ENCODE results near the gene SCYL2.
A peak's percentile ranks its signal among the peaks of the same experiment; 100 is the strongest.
"Not testable (repeated sequence)": the region's sequence is repeated elsewhere in the genome, so short reads cannot be mapped to it uniquely, and the experiment has no call there.

Gene SCYL2

DNA sequence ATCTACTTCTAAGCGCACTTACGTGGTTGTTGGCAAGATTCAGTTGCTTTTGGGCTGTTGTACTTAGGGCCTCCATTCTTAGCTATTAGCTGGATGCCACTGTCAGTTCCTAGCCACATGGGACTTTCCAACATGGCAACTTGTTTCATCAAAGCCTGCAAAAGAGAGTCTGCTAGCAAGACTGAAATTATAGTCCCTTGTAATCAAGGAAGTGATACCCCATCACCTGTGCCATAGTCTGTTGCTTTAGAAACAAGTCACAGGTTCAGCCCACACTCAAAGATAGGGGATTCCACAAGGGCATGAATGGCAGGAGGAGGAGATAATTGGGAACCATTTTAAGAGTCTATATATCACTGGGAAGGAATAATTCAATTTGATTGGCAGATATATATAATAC lies 62.8 kb downstream of the SCYL2 start:
- DNase-seq, result no peak

DNA sequence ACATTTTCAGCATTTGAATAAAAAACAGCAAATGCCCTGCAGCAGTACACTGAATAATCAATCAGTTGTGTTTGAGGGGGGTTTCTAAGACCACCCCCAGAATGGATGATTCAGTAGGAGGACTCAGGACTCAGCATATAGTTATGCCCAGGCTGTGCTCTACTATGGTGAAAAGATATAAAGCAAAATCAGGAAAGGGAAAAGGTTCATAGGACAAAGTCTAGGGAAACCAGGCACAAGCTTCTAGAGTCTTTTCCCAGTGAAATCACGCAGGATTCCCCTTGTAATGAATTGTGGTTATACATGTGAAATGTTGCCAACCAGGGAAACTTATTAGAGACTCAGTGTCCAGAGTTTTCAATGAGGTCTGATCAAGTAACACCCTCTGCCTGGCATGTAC lies 64.9 kb downstream of the SCYL2 start:
- no peak for DNase-seq

DNA sequence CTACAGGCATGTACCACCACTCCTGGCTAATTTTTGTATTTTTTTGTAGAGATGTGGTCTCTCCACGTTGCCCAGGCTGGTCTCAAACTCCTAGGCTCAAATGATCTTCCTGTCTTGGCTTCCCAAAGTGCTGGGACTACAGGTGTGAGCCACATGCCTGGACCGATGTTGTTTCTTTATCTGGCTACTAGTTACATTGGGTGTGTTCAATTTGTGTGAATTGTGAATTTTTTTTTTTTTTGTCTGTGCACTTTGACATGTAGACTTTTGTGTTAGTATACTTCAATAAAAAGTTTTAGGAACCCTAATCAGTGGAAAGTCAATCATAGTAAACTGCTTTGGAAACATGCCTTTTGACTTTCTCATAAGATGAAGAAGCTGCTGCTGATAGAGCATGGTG lies 65.9 kb downstream of the SCYL2 start:
- DNase-seq, result no peak

DNA sequence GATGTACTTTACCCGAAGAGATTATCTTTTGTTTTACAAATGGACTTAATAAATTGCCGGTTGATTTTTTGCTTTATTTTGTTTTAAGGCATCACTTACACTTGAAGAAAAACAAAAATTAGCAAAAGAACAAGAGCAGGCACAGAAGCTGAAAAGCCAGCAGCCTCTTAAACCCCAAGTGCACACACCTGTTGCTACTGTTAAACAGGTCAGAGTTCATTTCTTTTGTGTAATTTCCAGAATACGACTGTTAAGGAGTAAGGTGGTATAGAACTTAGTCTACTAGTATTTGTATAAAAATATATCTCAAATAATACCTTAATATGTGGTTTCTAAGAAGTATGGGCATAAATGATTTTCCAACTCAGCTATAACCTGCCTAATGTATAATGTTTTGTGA lies 70.3 kb downstream of the SCYL2 start:
- no peak for DNase-seq

DNA sequence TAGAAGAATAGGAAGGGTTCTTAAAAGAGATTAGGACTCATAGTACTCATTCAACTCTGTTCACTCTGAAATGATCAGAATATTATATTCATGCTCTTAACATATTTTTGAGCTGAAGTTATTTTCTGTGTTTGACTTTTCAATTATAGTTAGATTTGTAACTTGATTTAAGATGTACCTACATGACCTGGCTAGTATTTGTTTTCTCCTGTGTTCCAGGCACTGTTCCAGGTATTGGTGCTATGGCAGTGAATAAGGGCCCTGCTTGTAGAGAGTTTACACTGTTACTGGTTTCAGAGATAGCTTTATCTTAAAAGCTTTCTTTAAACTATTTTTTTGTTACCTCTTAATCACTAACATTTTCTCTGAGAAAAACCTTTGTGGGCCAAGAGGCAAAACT lies 70.8 kb downstream of the SCYL2 start:
- DNase-seq, result no peak

DNA sequence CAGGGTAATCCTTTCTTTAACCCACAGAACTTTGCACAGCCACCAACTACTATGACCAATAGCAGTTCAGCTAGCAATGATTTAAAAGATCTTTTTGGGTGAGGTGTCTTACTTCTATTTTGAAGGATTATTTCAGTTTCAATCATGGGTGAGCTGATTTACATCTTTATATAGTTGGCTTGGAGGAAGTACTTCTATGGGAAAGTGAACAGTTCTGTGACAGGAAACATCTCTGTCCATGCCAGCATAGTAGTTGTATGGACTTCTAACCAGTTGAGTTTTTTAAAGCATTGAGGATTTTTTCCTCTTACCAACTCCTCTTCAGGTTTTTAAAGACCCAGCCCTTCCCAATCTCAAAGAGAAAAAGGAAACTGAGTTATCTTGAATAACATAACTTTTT lies 72.1 kb downstream of the SCYL2 start:
- no peak for DNase-seq

DNA sequence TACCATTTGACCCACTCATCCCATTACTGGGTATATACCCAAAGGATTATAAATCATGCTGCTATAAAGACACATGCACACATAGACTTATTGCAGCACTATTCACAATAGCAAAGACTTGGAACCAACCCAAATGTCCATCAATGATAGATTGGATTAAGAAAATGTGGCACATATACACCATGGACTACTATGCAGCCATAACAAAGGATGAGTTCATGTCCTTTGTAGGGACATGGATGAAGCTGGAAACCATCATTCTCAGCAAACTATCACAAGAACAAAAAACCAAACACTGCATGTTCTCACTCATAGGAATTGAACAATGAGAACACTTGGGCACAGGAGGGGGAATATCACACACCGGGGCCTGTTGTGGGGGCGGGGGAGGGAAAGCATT lies 75.9 kb downstream of the SCYL2 start:
- DNase-seq, result not testable (repeated sequence)

DNA sequence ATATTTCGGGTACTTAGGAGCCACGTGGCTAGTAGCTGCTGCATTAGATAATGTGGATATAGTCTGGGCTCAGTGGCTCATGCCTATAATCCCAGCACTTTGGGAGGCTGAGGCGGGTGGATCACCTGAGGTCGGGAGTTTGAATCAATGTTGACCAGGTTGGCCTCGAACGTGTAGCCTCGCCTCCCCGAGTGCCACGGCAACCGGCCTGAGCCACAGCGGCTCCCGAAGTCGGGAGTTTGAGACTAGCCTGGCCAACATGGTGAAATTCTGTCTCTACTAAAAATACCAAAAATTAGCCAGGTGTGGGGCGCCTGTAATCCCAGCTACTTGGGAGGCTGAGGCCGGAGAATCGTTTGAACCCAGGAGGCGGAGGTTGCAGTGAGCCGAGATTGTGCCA lies 77.4 kb downstream of the SCYL2 start:
- not testable (repeated sequence) for DNase-seq

DNA sequence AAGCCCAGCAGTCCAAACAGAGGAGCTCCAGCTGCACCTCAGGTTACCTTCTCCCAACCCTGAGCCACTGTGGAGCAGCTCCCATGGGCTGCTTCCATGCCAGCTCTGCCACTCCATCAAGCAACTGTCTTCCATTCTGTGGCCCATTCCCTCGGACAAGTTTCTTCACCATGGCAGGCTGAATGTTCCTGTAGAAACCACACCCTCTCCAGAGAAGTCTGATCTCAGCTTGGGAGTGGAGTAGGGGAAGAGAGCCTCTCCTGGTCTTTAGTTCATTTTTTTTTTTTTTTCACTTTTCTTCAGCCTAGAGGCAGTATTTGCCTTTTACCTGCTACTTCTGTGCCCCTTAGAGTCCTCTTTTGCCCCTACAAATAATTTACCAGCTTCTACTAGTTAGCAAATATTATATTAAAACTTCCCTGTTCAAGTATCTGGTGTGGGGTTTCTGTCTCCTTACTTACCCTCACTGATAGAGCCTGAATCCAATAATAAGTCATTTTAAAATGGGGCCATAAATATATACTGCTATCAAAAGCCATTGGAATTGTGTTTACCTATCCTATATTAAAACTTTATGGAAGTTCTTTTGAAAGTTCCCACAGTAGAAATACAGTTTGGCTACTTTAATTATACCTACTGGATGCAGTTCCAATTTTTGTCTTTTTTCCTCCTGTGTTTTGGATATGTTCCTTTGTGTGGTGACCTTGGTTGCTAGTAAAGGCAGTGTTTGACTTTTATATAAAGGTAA lies 78.2 kb downstream of the SCYL2 start:
- no peak for DNase-seq

DNA sequence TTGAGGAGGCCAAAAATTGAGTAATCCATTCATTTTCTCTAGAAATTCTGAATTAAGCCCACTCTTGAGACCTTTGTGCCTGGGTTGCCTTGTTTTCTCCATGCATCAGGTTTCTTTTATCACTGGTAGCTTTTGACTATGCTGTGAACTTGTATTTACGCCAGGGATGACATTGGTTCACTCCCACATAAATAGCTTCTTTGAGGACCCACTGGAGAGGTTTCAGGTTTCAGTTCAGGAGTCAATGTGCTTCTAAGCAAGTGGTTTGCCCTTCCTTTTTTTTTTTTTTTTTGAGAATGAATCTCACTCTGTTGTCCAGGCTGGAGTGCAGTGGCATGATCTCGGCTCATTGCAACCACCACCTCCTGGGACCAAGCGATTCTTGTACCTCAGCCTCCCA lies 79.7 kb downstream of the SCYL2 start:
- no peak for DNase-seq

DNA sequence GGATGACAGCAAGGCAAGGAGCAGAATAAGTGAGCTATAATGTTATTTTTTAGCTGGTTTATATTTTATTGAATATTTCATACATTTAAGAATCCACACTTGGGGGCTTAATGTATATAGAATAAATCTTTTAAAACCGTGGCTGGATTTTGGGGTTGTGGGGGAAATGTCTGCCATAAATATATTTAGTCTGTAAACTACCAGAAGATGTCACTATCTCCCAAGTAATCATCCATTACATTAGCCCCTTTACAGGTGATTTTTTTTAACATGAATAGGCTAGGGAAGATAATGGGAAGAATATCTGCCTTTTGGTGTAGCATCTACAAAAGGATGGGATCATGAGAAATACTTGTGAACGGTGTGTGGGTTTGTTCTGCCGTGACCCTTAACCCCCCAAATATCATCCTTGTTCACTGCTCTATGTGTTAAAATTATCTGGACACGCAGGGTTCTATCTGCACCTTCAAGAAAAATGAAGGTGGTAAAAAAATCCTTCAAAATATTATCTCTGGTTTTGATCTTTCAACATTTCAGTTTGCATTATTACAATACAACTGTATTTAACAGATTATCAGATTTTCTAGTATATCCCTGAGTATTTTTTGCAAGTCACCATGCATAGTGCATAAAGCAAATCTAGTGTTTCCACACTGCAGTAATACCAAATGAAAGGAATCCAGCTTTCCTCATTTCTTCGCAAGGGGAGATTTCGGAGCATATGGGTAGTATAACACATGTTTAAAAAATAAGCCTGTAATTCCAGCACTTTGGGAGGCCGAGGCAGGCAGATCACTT lies 81.9 kb downstream of the SCYL2 start:
- DNase-seq, result peak; percentile 36 to 49

DNA sequence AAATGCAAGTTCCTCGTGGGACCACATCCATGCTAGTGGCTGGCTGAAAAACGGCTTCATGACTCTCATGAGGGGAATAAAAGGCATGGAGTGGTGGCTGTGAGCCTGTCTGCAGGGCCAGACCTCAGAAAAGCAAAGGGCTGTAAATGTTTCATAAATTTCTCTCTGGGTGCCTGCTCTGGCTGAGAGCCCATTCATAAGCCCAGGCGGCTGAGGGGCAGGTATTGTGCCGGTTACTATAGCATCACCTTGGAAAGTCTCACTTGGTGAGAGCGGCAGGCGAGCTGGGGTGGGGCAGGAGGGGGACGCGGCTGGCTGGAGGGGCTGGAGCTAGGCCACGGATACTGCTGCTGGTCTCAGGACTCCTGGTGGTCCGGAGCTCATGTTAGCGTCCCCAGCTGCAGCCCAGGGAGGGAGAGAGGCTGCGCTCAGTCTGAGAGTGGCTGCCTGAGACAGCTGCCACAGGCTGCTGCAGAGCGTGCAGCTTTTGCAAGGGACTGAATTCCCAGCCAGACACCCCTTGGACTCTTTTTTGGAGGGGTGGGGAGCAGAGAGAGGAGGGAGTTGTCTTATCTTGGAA lies 89.8 kb downstream of the SCYL2 start, which contains the start of gene SLC17A8:
Gene SLC17A8, plus strand, starts transcription at position 431 of the 580 bp plus-strand sequence. CDS start 318 bp downstream, outside the sequence.
- DNase-seq, result no peak

DNA sequence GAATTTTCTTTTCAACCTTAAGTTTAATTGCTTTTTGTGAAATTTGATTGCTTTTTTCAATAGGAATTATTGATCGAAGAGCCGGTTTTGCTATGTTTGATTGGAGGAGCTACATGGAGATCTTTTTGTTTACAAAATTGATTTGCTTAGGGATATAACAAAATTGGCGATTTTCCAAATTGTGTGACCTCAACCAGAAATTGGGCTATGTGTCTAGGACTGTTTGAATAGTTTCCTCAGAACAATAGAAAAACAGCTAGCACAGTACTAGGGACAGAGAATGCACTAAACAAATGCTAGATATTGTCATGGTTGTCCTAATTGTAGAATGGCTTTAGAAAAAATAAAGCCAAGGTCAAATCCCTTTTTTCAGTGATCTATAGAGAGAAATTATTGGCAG lies 92.3 kb downstream of the SCYL2 start:
- DNase-seq, result no peak

DNA sequence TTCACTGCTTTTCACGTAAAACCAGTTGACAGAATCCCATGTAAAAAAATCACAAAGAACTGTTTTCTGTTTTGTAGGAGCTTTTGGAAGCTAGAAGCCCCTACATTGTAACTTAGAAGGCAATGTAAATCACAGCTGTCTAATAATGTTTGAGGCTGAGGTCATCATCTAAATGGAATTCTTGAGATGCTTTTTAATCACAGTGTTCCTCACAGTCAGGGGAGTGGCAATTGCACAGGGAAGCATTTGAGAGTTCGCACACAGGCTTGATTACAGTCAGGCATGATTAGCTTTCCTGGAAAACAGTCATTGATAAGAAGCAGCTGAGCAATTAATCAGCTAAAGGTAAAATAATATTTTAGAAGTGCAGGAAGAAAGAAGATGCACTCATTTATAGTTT lies 92.8 kb downstream of the SCYL2 start:
- DNase-seq, result no peak

DNA sequence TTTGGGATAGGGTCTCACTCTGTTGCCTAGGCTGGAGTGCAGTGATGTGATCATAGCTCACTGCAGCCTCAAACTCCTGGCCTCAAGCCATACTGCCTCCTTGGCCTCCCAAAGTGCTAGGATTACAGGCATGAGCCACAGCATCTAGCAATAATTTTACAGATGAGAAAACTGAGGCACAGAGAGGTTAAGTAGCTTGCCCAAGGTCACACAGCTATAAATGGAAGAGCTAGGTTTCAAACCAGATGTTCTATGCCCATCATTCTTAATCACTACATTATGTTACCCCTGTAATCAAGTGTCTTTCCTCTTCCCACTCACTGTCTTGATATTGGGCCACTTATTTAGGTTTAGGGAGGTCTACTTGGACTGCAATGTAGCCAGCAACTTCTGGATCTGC lies 93.5 kb downstream of the SCYL2 start:
- no peak for DNase-seq

DNA sequence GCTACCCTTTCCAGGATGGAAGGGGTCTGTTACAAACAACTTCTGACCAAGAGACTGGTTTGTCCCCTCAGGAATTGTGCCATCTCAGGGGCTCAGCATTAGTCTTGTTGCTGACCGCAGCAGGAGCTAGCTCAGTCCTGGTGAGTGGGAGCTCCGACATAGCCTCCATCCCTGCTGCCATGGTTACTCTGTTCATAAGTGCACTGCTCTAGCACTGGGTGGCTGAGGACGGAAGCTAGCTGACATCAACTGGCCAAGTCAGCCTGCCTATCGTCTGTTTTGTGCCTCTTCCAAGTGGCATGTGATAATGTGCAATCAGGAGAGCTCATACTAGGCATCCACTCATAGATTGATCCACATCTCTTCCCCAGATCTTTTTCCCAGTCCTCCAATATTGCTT lies 97.3 kb downstream of the SCYL2 start:
- DNase-seq, result no peak

DNA sequence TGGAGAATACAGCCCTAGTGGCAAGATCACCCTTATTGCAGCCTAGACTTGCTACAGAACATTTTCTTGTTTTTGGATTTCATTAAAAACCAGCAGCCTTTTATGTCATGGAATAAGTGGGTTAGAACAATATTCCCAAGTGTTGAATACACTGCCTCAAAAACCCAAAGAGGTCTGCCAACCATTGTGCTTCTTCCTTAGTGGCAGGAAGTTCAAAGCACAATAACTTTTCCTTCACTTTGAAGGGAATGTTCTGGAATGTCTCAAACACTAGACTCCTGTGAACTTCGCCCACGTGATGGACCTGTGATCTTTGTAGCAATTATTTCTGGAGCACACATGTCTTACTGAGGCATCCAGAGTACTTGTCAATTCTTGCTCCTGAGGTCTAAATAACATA lies 98.4 kb downstream of the SCYL2 start:
- no peak for DNase-seq

DNA sequence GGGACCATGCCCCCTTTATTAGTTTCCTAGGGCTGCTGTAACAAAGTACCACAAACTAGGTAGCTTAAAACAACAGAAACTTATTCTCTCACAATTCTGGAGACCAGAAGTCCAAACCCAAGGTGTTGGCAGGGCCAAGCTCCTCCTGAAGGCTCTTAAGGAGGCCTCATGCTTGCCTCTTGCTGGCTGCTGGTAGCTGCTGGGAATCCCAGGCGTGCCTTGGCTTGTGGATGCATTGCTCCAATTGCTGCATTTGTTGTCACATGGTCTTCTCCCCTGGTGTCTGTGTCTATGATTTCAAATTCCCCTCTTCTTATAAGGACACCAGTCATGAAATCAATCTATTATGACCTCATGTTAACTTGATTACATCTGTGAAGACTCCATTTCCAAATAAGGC lies 101.1 kb downstream of the SCYL2 start:
- DNase-seq, result no peak

DNA sequence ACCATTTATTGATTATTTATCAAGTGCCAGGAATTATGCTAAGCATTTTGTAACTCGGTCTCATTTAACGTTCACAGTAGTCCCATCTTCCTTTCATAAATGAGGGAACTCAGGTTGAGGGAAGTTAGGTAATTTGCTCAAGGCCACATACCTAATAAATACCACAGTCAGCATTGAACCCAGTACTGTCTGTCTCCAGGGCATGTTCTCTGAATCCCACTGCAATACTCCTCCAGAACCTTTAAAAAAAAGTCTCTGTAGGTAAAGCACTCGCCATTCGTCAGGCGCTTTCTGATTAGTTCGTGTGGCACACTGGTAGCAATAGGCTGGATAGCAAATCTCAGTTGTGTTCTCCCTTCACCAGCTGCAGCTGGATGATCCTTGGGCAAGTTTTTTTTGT lies 104.2 kb downstream of the SCYL2 start:
- no peak for DNase-seq

DNA sequence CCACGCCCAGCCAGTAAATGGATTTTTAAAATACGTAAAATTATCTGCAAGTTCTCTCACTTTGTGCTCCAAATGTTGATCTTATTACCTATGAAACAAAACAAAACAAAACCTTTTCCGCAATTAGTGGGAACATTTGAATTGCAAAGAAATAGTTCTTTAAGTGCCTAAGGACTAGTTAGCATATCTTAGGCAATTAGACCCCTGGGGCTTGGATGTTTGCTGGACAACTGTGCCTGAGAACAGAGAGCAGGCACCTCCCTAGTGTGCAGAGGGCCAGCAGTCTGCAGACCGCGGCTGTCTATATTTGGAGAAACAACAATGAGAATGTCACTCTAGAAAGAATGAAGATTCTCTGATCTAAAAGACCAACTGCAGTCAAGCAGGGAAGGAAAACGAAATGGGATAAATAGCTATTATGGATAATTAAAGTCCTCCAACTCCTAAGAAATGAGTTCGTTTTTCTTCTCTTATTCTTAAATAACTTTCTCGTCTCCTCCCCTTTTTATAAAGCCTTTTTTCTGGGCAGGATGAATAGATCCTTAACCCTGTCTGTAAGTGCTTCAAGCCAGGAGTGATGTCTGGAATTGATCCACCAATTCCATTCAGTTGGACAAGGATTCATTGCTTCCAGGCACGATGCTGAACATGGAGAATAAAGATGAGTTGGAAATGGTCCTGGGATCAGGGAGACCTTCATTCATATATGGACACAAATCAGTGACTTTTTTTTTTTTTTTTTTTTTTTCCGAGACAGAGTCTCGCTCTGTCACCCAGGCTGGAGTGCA lies 106.1 kb downstream of the SCYL2 start:
- DNase-seq, result no peak

DNA sequence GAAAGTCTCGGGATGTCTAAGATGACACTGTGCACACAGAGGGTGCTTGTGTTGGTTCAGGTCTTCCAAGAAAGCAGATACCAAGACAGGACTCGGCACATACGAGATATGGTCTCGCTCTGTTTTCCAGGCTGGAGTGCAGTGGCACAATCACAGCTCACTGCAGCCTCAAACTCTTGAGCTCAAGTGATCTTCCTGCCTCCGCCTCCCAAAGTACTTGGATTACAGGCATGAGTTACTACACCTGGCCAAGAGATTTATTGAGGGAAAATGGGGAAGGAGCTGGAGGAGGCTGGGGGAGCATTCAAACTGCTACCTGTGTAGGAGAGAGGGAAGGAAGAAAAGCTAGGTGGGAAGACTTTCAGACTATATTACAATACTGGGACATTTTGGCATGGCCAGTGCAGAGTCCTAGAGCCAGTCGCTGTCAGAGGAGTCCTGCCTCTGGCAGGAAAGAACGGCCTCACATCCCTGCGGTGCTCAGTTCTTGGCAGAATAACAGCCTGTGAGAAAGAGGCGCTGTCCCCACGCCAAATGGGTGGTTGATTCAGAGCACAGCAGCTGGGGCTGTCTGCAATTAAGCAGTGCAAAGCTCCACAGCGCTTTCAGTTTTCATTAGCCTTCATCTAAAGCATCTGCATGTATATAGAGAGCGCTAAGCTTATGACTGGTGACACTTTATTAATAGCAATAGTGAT lies 108.2 kb downstream of the SCYL2 start:
- DNase-seq, result no peak

DNA sequence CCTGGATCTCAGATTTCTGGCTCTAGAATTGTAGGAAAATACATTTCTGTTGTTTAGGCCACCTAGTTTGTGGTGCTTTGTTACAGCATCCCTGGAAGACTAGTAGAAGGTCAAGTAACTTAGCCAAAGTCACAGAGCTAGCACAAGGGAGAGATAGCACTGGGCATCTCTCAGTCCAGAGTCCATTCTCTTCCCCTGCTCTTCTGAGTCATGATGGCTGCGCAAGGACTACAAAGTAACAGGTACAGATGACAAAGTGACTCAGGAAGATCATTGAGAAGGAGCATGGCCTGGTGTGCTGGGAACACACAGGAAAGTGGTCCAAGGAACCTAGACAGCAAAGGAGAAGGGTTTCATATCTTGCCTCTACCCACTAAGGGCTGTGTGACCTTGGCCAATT lies 109.2 kb downstream of the SCYL2 start:
- no peak for DNase-seq

DNA sequence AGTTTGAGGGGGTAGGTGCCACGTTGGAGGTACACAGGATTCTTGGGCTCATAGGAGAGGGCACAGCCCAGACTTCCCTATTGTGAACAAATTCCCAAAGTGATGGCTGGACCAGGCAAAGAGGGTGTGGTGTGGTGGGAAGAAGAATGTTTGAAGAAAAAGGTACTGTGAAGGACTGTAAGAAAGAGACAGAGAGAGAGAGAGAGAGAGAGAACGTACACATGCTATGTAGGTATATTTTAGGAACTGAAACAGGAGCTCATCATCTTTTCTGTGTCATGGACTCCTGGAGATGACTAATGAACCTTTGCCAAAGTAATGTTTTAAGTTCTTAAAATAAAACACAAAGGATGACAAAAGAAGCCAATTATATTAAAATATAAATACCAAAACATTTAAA lies 114.4 kb downstream of the SCYL2 start:
- DNase-seq, result no peak
